Psoas muscle (tissue), 8 donors: Measurements from ENCODE around the gene CUEDC1. TPM values are rescaled to one million over a fixed set of nuclear protein-coding genes. Genes with fewer than 3 reads are reported as not detected.
"Not testable (repeated sequence)": the region's sequence is repeated elsewhere in the genome, so short reads cannot be mapped to it uniquely, and the experiment has no call there.

Experiments
- ATAC-seq, 4 donors: fragments of 200-7000 bp; cut with Tn5 transposase; one replicate each; pipeline ENCODE4 v1.9.1; 2020; ENCODE audit warnings: moderate library complexity in 3 of 4, mild to moderate bottlenecking in 2 of 4
- DNase-seq, 2 donors: peaks; one replicate each; pipeline ENCODE4 v3.0.0-alpha.2; 2020
- H3K27ac ChIP-seq: fragments of 200-600 bp; one replicate; pipeline ENCODE4 v1.8.0; 2022
- H3K27me3 ChIP-seq, 3 donors: fragments of 200-600 bp in 1 of 3; one replicate each; pipeline versions ENCODE4 v1.6.1 to v1.8.0; 2013 to 2022; ENCODE audit warnings: low read length in 2 of 3, mild to moderate bottlenecking in 2 of 3, moderate library complexity in 1 of 3; ENCODE audit not compliant: insufficient read depth in 3 of 3
- H3K36me3 ChIP-seq, 2 donors: fragments of 200-600 bp in 1 of 2; one replicate each; pipeline versions ENCODE4 v1.6.1 to v1.8.0; 2013 to 2022; ENCODE audit warnings: low read depth in 1 of 2, mild to moderate bottlenecking in 1 of 2, moderate library complexity in 1 of 2; ENCODE audit not compliant: insufficient read depth in 1 of 2
- H3K4me1 ChIP-seq: fragments of 200-600 bp; one replicate; pipeline ENCODE4 v1.8.0; 2022
- H3K4me3 ChIP-seq: fragments of 200-600 bp; one replicate; pipeline ENCODE4 v1.8.0; 2022; ENCODE audit warnings: mild to moderate bottlenecking
- H3K9me3 ChIP-seq: fragments of 200-600 bp; one replicate; pipeline ENCODE4 v1.8.0; 2022
- CTCF ChIP-seq: fragments of 200-600 bp; IDR thresholded peaks from one replicate; pipeline ENCODE4 v1.8.0; 2022; ENCODE audit warnings: antibody characterized with exemption
- WGBS, 3 donors: extraction: QIAGEN DNeasy Blood & Tissue Kit; methylation state at CpG; one replicate each; pipeline versions ENCODE4 v1.1.6 to v1.1.7; 2013; 5-methylcytosine and 5-hydroxymethylcytosine counted together
- intact Hi-C, 2 donors: fragments of 100-400 bp; cut with DNase I; formaldehyde crosslinking; loops; one replicate each; pipeline versions ENCODE4 v1.11.0 to v1.14.2; 2022
- polyA plus RNA-seq, 3 donors: library from polyadenylated mRNA; stranded (reverse); fragments of 200-250 nt; gene quantifications; one replicate each; pipeline ENCODE4 v1.2.3, GENCODE V29; 2013
- total RNA-seq, 4 donors: library from RNA; stranded (reverse); fragmentation: NEBNext Ultra II Directional in 2 of 4; extraction: Animal tissue kit (Norgen Biotek cat#: 25700) in 2 of 4; gene quantifications; one replicate each; pipeline versions ENCODE4 v1.2.1 to v1.2.4, GENCODE V29; 2021 to 2023
- donor health status: healthy with polysubstance abuse.
- donor health status: DM: no; HTN: no; CAD: no; lungs with moderate emphysema.
- donor health status: Bipolar disorder and iron deficiency.
- donor health status: healthy.
- donor health status: DM: yes; HTN: yes; CAD: no.
- donor health status: DM: no; HTN: no; CAD: no.
- donor health status: DM: no; HTN: no; CAD: no.
- donor health status: DM: yes; HTN: yes; CAD: no.

CUEDC1 gene
- total and polyA plus RNA-seq, 7 donors = 28.0 to 67.2 (median 46.4) TPM

- Histone ChIP-seq H3K36me3 (peaks cover 23 to 100% of the 10 kb centered on the region in 2 donors), H3K27me3 (no peaks in the 10 kb centered on the region), H3K4me3 (no peak overlapping the region), H3K9me3 (no peaks in the 10 kb centered on the region), H3K27ac (peak overlapping the region; percentile 56), H3K4me1 (peaks cover 56% of the 10 kb centered on the region)
- no peak for DNase-seq
- intact Hi-C loops = no loop called here
- peak in 1 of 4 donors; percentile 45 for ATAC-seq
- 63 to 75% (median 72%) methylated on average over 3 of the region's 3 CpGs for WGBS, 3 donors
- TF ChIP-seq CTCF = no peak
Measured at GRCh38 chr17:57976594-57976993, 21.4 kb upstream of the CUEDC1 start.

- peaks cover 40% of the 10 kb centered on the region for H3K4me1 ChIP-seq
- H3K27ac ChIP-seq = peak overlapping the region; percentile 56
- DNase-seq = no peak
- TF ChIP-seq CTCF = no peak
- no peak overlapping the region for H3K4me3 ChIP-seq
- no peaks in the 10 kb centered on the region for H3K9me3 ChIP-seq
- WGBS, 3 donors = 21 to 31% (median 23%) methylated on average over 1 of the region's 1 CpG
- peak; percentile 58 to 71 (median 70) for ATAC-seq
- peaks cover 23 to 91% of the 10 kb centered on the region in 2 donors for H3K36me3 ChIP-seq
- no peaks in the 10 kb centered on the region for H3K27me3 ChIP-seq
- intact Hi-C loops = no loop called here
Measured at GRCh38 chr17:57975044-57975443, 19.8 kb upstream of the CUEDC1 start.

- peaks cover 23 to 83% of the 10 kb centered on the region in 2 donors for H3K36me3 ChIP-seq
- intact Hi-C loops, DNase-seq, H3K9me3 ChIP-seq, H3K4me3 ChIP-seq, H3K27me3 ChIP-seq: not testable (repeated sequence)
- peak overlapping the region; percentile 56 for H3K27ac ChIP-seq
- ATAC-seq = peak in 3 of 4 donors; percentile 30 to 51 (median 33)
- 72 to 81% (median 76%) methylated on average over 4 of the region's 4 CpGs for WGBS, 3 donors
- peaks cover 36% of the 10 kb centered on the region for H3K4me1 ChIP-seq
Measured at GRCh38 chr17:57974053-57974824, 19.0 kb upstream of the CUEDC1 start.

- no peak for TF ChIP-seq CTCF
- Histone ChIP-seq H3K27me3 (no peaks in the 10 kb centered on the region), H3K9me3 (no peaks in the 10 kb centered on the region), H3K36me3 (peaks cover 11 to 62% of the 10 kb centered on the region in 2 donors), H3K4me1 (peaks cover 22% of the 10 kb centered on the region), H3K27ac (peak overlapping the region; percentile 14), H3K4me3 (no peak overlapping the region)
- DNase-seq (no peak), ATAC-seq (no peak)
- 29 to 36% (median 35%) methylated on average over 1 of the region's 1 CpG for WGBS, 3 donors
- intact Hi-C loops = no loop called here
Measured at GRCh38 chr17:57972151-57972550, 16.9 kb upstream of the CUEDC1 start.

- DNase-seq = no peak
- no peak overlapping the region for H3K4me3 ChIP-seq
- intact Hi-C loops = no loop called here
- H3K9me3 ChIP-seq = no peaks in the 10 kb centered on the region
- peaks cover 7 to 57% of the 10 kb centered on the region in 2 donors for H3K36me3 ChIP-seq
- TF ChIP-seq CTCF = no peak
- ATAC-seq = no peak
- 68 to 85% (median 70%) methylated on average over 10 of the region's 10 CpGs for WGBS, 3 donors
- H3K27ac ChIP-seq = peak overlapping the region; percentile 46
- peaks cover 27% of the 10 kb centered on the region for H3K4me1 ChIP-seq
- no peaks in the 10 kb centered on the region for H3K27me3 ChIP-seq
Measured at GRCh38 chr17:57971572-57971971, 16.4 kb upstream of the CUEDC1 start.
